AG04449 (cell line): ENCODE measurements around the gene ARNT2.
"Not testable (repeated sequence)": the region's sequence is repeated elsewhere in the genome, so short reads cannot be mapped to it uniquely, and the experiment has no call there.

Source experiments
- CTCF ChIA-PET: fragments of 350-600 bp; formaldehyde crosslinking; extraction: SDS; loops from one replicate; lab custom pipeline; 2021; ENCODE audit warnings: antibody characterized with exemption; lab: Yijun Ruan, JAX
- POLR2A ChIA-PET: fragments of 400-600, 350-600 bp; formaldehyde crosslinking; extraction: SDS; loops from one replicate; lab custom pipeline; 2020; ENCODE audit warnings: antibody characterized with exemption, inconsistent platforms; lab: Yijun Ruan, JAX
- DNase-seq: peaks from one replicate; pipeline ENCODE4 v3.0.0-alpha.2; 2010; ENCODE audit warnings: low read depth, low spot score
- H3K4me3 ChIP-seq: 2 replicates; pipeline ENCODE4 v1.5.1; 2011; ENCODE audit warnings: low read depth, mild to moderate bottlenecking, control low read depth, low read length
- TF ChIP-seq, protein P1 (sequence below): IDR thresholded peaks from one replicate; pipeline ENCODE4 v1.5.1; 2011; ENCODE audit warnings: mild to moderate bottlenecking, moderate library complexity, low read length, control low read depth, inconsistent platforms; ENCODE audit not compliant: insufficient read depth; ENCODE audit errors: missing control alignments

ARNT2 gene

DNA sequence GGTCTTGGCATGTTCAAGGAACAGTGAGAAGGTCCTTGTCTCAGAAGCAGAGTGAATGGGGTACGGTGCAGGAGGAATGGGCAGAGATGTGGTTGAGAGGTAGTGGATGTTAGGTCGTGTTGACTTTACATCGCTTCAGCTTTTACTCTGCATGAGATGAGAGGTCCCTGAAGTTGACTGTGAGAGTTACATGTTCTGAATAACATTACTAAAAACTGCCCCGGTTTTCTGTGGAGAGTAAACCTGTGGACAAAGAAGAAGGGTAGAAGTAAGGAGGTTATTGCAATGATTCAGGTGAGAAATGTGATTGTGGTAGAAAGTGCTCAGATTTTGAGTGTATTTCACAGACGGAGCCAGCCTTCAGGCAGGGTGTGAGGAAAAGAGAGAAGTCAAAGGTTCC, 105.6 kb downstream of the ARNT2 start:
- ChIA-PET POLR2A (no interaction called here), CTCF (no interaction called here)
- TF ChIP-seq, protein P1, sequence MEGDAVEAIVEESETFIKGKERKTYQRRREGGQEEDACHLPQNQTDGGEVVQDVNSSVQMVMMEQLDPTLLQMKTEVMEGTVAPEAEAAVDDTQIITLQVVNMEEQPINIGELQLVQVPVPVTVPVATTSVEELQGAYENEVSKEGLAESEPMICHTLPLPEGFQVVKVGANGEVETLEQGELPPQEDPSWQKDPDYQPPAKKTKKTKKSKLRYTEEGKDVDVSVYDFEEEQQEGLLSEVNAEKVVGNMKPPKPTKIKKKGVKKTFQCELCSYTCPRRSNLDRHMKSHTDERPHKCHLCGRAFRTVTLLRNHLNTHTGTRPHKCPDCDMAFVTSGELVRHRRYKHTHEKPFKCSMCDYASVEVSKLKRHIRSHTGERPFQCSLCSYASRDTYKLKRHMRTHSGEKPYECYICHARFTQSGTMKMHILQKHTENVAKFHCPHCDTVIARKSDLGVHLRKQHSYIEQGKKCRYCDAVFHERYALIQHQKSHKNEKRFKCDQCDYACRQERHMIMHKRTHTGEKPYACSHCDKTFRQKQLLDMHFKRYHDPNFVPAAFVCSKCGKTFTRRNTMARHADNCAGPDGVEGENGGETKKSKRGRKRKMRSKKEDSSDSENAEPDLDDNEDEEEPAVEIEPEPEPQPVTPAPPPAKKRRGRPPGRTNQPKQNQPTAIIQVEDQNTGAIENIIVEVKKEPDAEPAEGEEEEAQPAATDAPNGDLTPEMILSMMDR = no peak
- H3K4me3 ChIP-seq = no peak overlapping the region
- DNase-seq = no peak

DNA sequence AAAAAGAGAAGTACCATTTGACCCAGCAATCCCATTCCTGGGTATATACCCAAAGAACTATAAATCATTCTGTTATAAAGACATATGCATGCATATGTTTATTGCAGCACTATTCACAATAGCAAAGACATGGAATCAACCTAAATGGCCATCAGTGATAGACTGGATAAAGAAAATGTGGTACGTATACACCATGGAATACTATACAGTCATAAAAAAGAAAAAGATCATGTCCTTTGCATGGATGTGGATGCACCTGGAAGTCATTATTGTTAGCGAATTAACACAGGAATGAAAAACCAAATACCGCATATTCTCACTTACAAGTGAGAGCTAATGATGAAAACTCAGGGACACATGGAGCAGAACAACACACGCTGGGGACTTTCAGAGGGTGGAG, 106.8 kb downstream of the ARNT2 start:
- CTCF ChIA-PET = interaction anchor here (1.3 kb wide), 1 partner anchor 15 kb away, joined by 3 read pairs; no protein-coding TSS in a partner anchor
- POLR2A ChIA-PET, H3K4me3 ChIP-seq, DNase-seq: not testable (repeated sequence)

DNA sequence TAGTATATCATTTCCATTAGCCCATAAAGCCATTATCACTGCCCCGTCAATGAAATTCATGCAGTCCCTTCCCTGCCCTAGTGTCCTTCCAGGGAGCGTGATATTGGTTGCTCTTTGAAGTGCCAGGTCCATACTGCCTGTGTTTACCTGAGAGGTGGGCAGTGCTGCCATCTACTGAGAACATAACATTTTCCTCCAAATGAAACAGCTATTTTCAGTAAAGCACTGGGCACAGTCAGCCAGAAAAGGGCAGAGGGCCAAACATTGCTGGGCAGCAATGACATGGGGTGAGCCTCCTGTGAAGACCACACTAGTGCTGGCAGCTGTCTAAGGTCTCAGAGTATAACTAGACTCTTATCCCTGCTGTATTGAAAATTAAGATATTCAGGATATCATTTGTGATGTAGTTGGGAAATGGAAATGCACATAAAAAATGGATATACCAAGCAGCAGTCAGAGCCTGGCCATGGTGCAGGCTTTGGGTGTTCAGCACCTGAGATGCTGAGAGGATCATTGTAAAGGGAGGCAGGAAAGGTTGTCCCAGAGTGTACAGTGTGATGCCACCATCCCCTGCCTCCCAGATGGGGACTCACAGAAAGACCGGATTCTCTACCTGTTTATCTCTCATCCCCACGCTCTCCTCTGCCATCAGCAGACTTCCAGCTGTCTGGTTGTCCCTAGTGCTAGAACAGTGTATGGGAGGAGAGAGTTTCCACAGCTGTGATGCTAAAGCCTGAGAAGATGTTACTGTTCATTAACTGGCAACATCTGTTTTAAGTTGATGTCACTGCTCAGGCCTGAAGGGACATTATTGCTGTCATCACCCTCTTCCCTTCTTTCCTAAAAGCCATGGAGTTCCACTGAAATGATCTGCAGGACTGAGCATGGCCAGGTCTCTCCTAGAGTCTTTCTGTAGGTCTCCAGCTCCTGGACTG, 108.8 kb downstream of the ARNT2 start:
- ChIA-PET POLR2A (interaction anchor here (1.7 to 1.9 kb wide), 2 partner anchors 24 to 32 kb away, joined by 5 to 9 read pairs; no protein-coding TSS in a partner anchor), CTCF (interaction anchor here (0.7 to 3.0 kb wide), 10 partner anchors 9 to 266 kb away, joined by 3 to 13 read pairs (median 4); partner anchors contain the start of gene CEMIP)
- H3K4me3 ChIP-seq = no peak overlapping the region
- TF ChIP-seq, protein P1 = no peak
- no peak for DNase-seq

DNA sequence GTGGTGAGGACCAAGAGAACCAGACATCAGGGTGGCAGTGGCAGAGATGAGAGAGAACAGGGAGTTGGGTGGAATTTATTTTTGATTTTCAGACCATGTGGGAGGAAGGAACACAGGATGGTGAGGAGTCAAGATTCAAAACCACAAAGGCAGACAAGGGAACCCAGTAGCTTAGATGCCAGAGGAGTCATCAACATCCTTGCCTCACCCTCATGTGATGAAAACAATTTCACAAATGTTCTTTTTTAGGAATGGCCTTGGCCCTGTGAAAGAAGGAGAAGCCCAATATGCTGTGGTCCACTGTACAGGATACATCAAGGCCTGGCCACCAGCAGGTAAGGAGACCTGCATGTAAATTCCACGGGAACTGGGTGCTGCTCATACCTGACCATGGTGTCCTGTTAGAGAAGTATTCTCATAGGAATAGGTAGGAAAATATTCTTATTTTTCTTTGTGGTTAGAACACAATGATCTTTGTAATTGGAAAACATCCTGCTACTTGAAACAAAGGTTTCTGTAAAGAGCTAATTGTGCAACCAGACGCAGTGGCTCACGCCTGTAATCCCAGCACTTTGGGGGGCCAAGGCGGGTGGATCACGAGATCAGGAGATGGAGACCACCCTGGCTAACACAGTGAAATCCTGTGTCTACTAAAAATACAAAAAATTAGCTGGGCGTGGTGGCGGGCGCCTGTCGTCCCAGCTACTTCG, 110.0 kb downstream of the ARNT2 start:
- TF ChIP-seq, protein P1 = no peak
- CTCF ChIA-PET = interaction anchor here (1.0 to 3.0 kb wide), 5 partner anchors 14 to 265 kb away, joined by 3 to 13 read pairs (median 5); partner anchors contain the start of gene CEMIP
- POLR2A ChIA-PET = interaction anchor here (0.6 to 1.9 kb wide), 4 partner anchors 23 to 36 kb away, joined by 3 to 9 read pairs (median 4); no protein-coding TSS in a partner anchor
- peak; percentile 67 for DNase-seq
- no peak overlapping the region for H3K4me3 ChIP-seq

DNA sequence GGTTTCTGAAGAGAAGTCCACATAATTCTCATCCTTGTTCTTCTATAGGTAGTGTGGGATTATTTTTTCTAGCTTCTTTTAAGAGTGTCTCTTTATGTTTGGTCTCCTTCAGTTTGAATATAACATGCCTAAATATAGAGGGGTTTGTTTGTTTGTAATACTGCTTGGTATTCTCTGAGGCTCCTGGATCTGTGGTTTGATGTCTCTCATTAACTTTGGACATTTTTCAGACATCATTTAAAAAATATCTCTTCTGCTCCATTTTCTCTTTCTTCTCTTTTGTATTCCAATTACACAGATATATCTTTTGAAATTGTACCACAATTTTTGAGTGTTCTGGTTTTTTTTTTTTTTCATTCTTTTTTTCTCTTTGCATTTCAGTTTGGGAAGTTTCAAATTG, 113.1 kb downstream of the ARNT2 start:
- POLR2A ChIA-PET = no interaction called here
- CTCF ChIA-PET = interaction anchor here (1.3 kb wide), 1 partner anchor 10 kb away, joined by 3 read pairs; no protein-coding TSS in a partner anchor
- H3K4me3 ChIP-seq = no peak overlapping the region
- TF ChIP-seq, protein P1 = no peak
- DNase-seq = no peak

DNA sequence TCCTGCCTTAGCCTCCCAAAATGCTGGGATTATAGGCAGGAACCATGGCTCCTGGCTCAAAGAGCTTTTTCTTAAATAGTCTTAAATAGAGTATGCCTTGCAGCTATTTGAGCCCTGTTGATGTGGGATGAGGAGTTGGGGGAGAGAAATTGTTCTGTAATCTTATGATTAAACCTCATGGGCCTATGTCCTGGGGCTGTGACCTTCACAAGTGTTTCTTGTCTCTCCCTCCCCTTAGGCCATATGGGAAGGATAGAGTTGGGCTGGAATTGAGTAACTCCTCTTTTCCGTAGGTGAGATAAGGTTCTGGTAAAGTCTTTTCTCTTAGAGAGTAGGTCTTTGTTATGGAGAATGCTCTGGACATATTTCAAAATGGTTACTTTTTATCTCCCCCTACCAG, 114.3 kb downstream of the ARNT2 start:
- no peak overlapping the region for H3K4me3 ChIP-seq
- CTCF ChIA-PET = interaction anchor here (1.3 kb wide), 1 partner anchor 9 kb away, joined by 3 read pairs; no protein-coding TSS in a partner anchor
- no peak for DNase-seq
- POLR2A ChIA-PET = no interaction called here
- TF ChIP-seq, protein P1 = no peak
